ENCODE results near the gene DISP3.
A peak's percentile ranks its signal among the peaks of the same experiment; 100 is the strongest.

Gene DISP3

DNA sequence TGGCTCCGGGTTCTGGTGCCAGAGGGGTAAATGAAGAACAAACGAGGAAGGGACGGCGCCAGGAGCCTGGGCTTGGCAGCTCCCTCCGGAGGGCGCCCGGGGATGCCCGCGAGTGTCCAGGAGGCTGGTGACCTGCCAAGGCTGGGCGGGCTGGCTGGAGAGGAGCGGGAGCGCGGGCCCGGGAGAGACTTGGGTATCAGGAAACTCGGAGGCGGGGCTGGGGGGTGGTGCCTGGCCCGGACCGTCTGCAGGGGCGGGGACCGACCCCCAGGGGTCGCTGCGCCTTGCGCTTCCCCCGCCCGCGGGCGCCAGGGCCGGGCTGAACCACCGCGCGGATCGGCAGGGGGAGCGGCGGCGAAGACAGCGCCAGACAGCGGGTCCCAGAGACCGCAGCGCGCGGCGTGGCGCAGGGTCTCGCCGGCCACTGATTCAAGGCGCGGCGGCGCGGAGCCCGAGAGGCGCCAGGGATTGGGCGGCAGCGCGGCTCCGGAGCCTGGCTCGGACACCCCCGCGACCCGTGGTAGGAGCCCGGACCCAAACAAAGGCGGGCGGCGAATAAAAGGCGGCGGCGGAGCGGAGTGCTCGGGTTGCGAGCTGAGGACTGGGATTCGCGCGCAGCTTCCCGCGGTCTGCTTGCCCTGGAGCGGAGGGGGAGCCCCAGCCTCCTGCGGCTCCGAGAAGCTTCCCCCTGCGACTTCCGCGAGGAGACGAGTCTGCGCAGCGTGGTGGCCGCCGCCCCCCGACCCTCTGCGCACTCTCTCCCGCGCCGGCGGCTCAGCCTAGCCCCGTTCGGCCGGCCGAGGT is at the start of gene DISP3:
Gene DISP3 (plus strand): TSS at position 585 of the 804 bp plus-strand sequence. CDS start 21,838 bp downstream, outside the sequence.
- Histone ChIP-seq H3K4me1 (ENCODE audit: control insufficient read depth in 1 of 2, insufficient read depth in 2 of 2, low read length in 2 of 2) (peaks cover 0 to 4% of the 10 kb centered on the region in 2 donors), H3K9ac (ENCODE audit: low read depth in 1 of 2, low read length in 2 of 2) (no peak within 1 kb of the TSS), H3K27ac (ENCODE audit: low read depth, low read length) (no peak within 1 kb of the TSS), H3K9me3 (ENCODE audit: control insufficient read depth in 1 of 2, low read length in 2 of 2) (no peaks in the 10 kb centered on the region), H3K36me3 (ENCODE audit: control insufficient read depth in 1 of 2, insufficient read depth in 2 of 2, low read length in 2 of 2) (no peaks in the 10 kb centered on the region), H3K4me3 (ENCODE audit: low read depth in 1 of 2, low read length in 2 of 2) (peak within 1 kb of the TSS; percentile 43 to 59), H3K27me3 (ENCODE audit: control insufficient read depth in 1 of 2, insufficient read depth in 2 of 2, low read length in 2 of 2) (peaks cover 27 to 40% of the 10 kb centered on the region in 2 donors)

DNA sequence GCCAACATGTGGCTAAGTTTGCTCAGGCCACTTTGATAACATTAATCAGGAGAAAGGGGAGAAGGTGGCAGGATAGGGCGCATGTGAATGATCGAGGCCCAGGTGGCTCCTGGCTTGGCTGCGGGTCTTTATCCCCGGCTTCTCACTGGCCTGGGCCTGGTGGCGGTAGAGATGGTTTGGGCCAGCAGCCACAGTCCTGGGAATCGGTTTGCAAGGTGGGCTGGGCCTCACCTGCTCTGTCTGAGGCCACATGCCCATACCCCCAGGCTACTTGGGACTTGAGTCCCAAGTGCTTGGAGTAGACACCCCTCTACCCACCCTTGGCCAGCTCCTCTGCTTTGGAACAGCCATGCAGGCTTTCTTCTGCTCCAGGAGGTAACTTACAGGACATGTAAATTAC is 49.7 kb upstream of the DISP3 start:
- H3K9ac ChIP-seq (ENCODE audit: low read depth in 1 of 2, low read length in 2 of 2) = no peak overlapping the region
- H3K36me3 ChIP-seq (ENCODE audit: control insufficient read depth in 1 of 2, insufficient read depth in 2 of 2, low read length in 2 of 2) = no peaks in the 10 kb centered on the region
- H3K4me1 ChIP-seq (ENCODE audit: control insufficient read depth in 1 of 2, insufficient read depth in 2 of 2, low read length in 2 of 2) = no peaks in the 10 kb centered on the region
- no peaks in the 10 kb centered on the region for H3K9me3 ChIP-seq (ENCODE audit: control insufficient read depth in 1 of 2, low read length in 2 of 2)
- H3K27ac ChIP-seq (ENCODE audit: low read depth, low read length) = no peak overlapping the region
- H3K4me3 ChIP-seq (ENCODE audit: low read depth in 1 of 2, low read length in 2 of 2) = no peak overlapping the region
- H3K27me3 ChIP-seq (ENCODE audit: control insufficient read depth in 1 of 2, insufficient read depth in 2 of 2, low read length in 2 of 2) = no peaks in the 10 kb centered on the region

DNA sequence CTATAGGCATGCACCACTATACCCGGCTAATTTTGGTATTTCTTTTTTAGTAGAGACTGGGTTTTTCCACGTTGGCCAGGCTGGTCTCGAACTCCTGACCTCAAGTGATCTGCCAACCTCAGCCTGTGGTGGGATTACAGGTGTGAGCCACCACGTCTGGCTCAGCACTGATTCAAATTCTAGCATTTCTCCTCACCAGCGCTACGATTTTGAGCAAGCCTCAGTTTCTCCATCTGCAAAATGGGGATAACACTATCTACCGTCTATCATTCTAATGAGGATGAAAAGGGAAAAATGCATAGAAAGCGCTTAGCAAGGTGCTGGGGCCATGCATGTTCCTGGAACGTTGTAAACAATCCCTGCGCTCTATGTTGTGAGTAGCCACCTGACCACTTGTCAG is 49.0 kb upstream of the DISP3 start:
- Histone ChIP-seq H3K4me3 (ENCODE audit: low read depth in 1 of 2, low read length in 2 of 2) (no peak overlapping the region), H3K36me3 (ENCODE audit: control insufficient read depth in 1 of 2, insufficient read depth in 2 of 2, low read length in 2 of 2) (no peaks in the 10 kb centered on the region), H3K4me1 (ENCODE audit: control insufficient read depth in 1 of 2, insufficient read depth in 2 of 2, low read length in 2 of 2) (no peaks in the 10 kb centered on the region), H3K9ac (ENCODE audit: low read depth in 1 of 2, low read length in 2 of 2) (no peak overlapping the region), H3K27ac (ENCODE audit: low read depth, low read length) (no peak overlapping the region), H3K27me3 (ENCODE audit: control insufficient read depth in 1 of 2, insufficient read depth in 2 of 2, low read length in 2 of 2) (no peaks in the 10 kb centered on the region), H3K9me3 (ENCODE audit: control insufficient read depth in 1 of 2, low read length in 2 of 2) (no peaks in the 10 kb centered on the region)

DNA sequence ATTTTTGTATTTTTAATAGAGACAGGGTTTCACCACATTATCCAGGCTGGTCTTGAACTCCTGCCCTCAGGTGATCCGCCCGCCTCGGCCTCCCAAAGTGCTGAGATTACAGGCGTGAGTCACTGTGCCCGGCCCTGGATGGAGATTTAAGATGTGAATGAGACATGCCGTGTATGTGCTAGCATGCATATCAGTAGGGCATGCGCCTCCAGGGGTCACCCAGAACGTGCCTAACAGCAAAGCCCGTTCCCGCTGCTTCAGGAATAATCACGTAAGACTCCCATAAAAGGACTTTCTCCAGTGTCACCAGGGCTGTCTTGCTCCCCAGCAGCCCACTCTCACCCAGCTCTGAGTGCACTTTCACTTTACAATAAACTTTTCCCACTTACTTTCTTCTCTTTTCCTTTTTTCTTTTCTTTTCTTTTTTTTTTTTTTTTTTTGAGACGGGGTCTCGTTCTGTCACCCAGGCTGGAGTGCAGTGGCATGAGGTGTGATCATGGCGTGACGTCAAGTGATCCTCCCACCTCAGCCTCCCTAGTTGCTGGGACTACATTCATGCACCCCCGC is 46.9 kb upstream of the DISP3 start:
- Histone ChIP-seq H3K36me3 (ENCODE audit: control insufficient read depth in 1 of 2, insufficient read depth in 2 of 2, low read length in 2 of 2) (no peaks in the 10 kb centered on the region), H3K27ac (ENCODE audit: low read depth, low read length) (no peak overlapping the region), H3K4me1 (ENCODE audit: control insufficient read depth in 1 of 2, insufficient read depth in 2 of 2, low read length in 2 of 2) (no peaks in the 10 kb centered on the region), H3K27me3 (ENCODE audit: control insufficient read depth in 1 of 2, insufficient read depth in 2 of 2, low read length in 2 of 2) (no peaks in the 10 kb centered on the region), H3K4me3 (ENCODE audit: low read depth in 1 of 2, low read length in 2 of 2) (no peak overlapping the region), H3K9ac (ENCODE audit: low read depth in 1 of 2, low read length in 2 of 2) (no peak overlapping the region), H3K9me3 (ENCODE audit: control insufficient read depth in 1 of 2, low read length in 2 of 2) (no peaks in the 10 kb centered on the region)

GRCh38 chr1:11432526-11432925 is 46.4 kb upstream of the DISP3 start:
- H3K27ac ChIP-seq (ENCODE audit: low read depth, low read length) = no peak overlapping the region
- H3K4me1 ChIP-seq (ENCODE audit: control insufficient read depth in 1 of 2, insufficient read depth in 2 of 2, low read length in 2 of 2) = no peaks in the 10 kb centered on the region
- no peak overlapping the region for H3K9ac ChIP-seq (ENCODE audit: low read depth in 1 of 2, low read length in 2 of 2)
- no peaks in the 10 kb centered on the region for H3K27me3 ChIP-seq (ENCODE audit: control insufficient read depth in 1 of 2, insufficient read depth in 2 of 2, low read length in 2 of 2)
- H3K4me3 ChIP-seq (ENCODE audit: low read depth in 1 of 2, low read length in 2 of 2) = no peak overlapping the region
- H3K9me3 ChIP-seq (ENCODE audit: control insufficient read depth in 1 of 2, low read length in 2 of 2) = no peaks in the 10 kb centered on the region
- no peaks in the 10 kb centered on the region for H3K36me3 ChIP-seq (ENCODE audit: control insufficient read depth in 1 of 2, insufficient read depth in 2 of 2, low read length in 2 of 2)

- no peak overlapping the region for H3K4me3 ChIP-seq (ENCODE audit: low read depth in 1 of 2, low read length in 2 of 2)
- H3K9ac ChIP-seq (ENCODE audit: low read depth in 1 of 2, low read length in 2 of 2) = no peak overlapping the region
- H3K27me3 ChIP-seq (ENCODE audit: control insufficient read depth in 1 of 2, insufficient read depth in 2 of 2, low read length in 2 of 2) = peaks cover 0 to 1% of the 10 kb centered on the region in 2 donors
- H3K27ac ChIP-seq (ENCODE audit: low read depth, low read length) = no peak overlapping the region
- H3K4me1 ChIP-seq (ENCODE audit: control insufficient read depth in 1 of 2, insufficient read depth in 2 of 2, low read length in 2 of 2) = no peaks in the 10 kb centered on the region
- H3K36me3 ChIP-seq (ENCODE audit: control insufficient read depth in 1 of 2, insufficient read depth in 2 of 2, low read length in 2 of 2) = no peaks in the 10 kb centered on the region
- no peaks in the 10 kb centered on the region for H3K9me3 ChIP-seq (ENCODE audit: control insufficient read depth in 1 of 2, low read length in 2 of 2)
These were observed 44.5 kb upstream of the DISP3 start for GRCh38 chr1:11434501-11434900.

GRCh38 chr1:11434926-11435325 is 44.0 kb upstream of the DISP3 start:
- Histone ChIP-seq H3K27ac (ENCODE audit: low read depth, low read length) (no peak overlapping the region), H3K9me3 (ENCODE audit: control insufficient read depth in 1 of 2, low read length in 2 of 2) (no peaks in the 10 kb centered on the region), H3K4me1 (ENCODE audit: control insufficient read depth in 1 of 2, insufficient read depth in 2 of 2, low read length in 2 of 2) (no peaks in the 10 kb centered on the region), H3K9ac (ENCODE audit: low read depth in 1 of 2, low read length in 2 of 2) (no peak overlapping the region), H3K36me3 (ENCODE audit: control insufficient read depth in 1 of 2, insufficient read depth in 2 of 2, low read length in 2 of 2) (no peaks in the 10 kb centered on the region), H3K4me3 (ENCODE audit: low read depth in 1 of 2, low read length in 2 of 2) (no peak overlapping the region), H3K27me3 (ENCODE audit: control insufficient read depth in 1 of 2, insufficient read depth in 2 of 2, low read length in 2 of 2) (peaks cover 0 to 4% of the 10 kb centered on the region in 2 donors)

- H3K27me3 ChIP-seq (ENCODE audit: control insufficient read depth in 1 of 2, insufficient read depth in 2 of 2, low read length in 2 of 2) = peaks cover 0 to 16% of the 10 kb centered on the region in 2 donors
- H3K36me3 ChIP-seq (ENCODE audit: control insufficient read depth in 1 of 2, insufficient read depth in 2 of 2, low read length in 2 of 2) = no peaks in the 10 kb centered on the region
- H3K9ac ChIP-seq (ENCODE audit: low read depth in 1 of 2, low read length in 2 of 2) = no peak overlapping the region
- H3K4me1 ChIP-seq (ENCODE audit: control insufficient read depth in 1 of 2, insufficient read depth in 2 of 2, low read length in 2 of 2) = no peaks in the 10 kb centered on the region
- H3K4me3 ChIP-seq (ENCODE audit: low read depth in 1 of 2, low read length in 2 of 2) = no peak overlapping the region
- no peaks in the 10 kb centered on the region for H3K9me3 ChIP-seq (ENCODE audit: control insufficient read depth in 1 of 2, low read length in 2 of 2)
- no peak overlapping the region for H3K27ac ChIP-seq (ENCODE audit: low read depth, low read length)
These were observed 40.0 kb upstream of the DISP3 start for GRCh38 chr1:11438996-11439395.

DNA sequence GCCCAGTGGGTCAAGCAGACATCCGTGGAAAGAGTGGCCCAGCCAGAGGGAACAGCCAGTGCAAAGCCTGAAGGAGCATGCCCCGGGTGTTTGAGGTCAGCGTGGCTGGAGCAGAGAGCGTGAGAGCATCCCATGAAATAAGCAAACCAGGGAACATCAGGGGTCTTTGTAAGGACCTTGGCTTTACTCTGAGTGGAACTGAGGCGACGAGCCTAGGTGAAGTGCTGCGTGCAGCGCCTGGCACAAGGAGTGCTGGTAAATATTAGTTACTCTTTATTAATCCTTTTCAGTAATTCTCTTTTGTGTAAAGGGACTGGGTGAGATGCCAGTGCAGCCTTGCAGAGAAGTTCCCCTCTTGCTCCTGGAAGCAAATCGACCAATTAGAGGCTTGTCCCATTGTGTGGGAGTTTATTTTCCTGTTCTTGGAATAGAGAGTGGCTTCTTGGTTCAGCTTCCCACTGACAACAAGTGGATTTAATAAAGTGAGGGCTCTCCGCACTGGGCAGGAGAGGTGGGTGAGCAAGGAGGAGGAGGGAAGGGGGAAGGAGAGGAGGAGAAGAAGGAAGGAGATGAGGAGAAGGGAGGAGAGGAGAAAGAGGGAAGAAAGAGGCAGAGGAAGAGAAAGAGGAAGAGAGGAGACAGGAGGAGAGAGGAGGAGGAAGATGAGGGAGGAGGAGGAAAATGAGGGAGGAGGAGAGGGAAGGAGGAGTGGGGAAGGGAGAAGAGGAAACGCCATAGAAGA is 37.6 kb upstream of the DISP3 start:
- no peaks in the 10 kb centered on the region for H3K9me3 ChIP-seq (ENCODE audit: control insufficient read depth in 1 of 2, low read length in 2 of 2)
- no peak overlapping the region for H3K9ac ChIP-seq (ENCODE audit: low read depth in 1 of 2, low read length in 2 of 2)
- H3K4me3 ChIP-seq (ENCODE audit: low read depth in 1 of 2, low read length in 2 of 2) = no peak overlapping the region
- no peak overlapping the region for H3K27ac ChIP-seq (ENCODE audit: low read depth, low read length)
- no peaks in the 10 kb centered on the region for H3K36me3 ChIP-seq (ENCODE audit: control insufficient read depth in 1 of 2, insufficient read depth in 2 of 2, low read length in 2 of 2)
- H3K4me1 ChIP-seq (ENCODE audit: control insufficient read depth in 1 of 2, insufficient read depth in 2 of 2, low read length in 2 of 2) = no peaks in the 10 kb centered on the region
- peaks cover 8 to 24% of the 10 kb centered on the region in 2 donors for H3K27me3 ChIP-seq (ENCODE audit: control insufficient read depth in 1 of 2, insufficient read depth in 2 of 2, low read length in 2 of 2)

DNA sequence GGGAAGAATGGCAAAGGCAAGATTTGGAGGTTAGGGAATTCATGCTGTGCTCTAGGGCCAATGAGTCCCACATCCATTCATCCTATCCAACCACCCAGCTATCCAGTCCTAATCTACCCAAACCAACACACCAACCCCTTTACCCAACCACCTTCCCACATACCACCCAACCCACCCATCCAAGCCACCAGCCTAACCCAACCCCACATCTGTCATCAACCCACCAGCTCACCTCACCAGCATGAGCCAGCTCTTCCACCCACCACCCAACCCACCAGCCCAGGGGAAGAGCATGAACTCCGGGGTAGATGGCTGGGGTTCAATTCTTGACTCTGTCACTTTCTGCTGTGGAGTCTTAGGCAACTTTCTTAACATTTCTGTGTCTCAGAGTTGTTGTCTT is 35.9 kb upstream of the DISP3 start:
- H3K36me3 ChIP-seq (ENCODE audit: control insufficient read depth in 1 of 2, insufficient read depth in 2 of 2, low read length in 2 of 2) = no peaks in the 10 kb centered on the region
- H3K9me3 ChIP-seq (ENCODE audit: control insufficient read depth in 1 of 2, low read length in 2 of 2) = no peaks in the 10 kb centered on the region
- no peak overlapping the region for H3K27ac ChIP-seq (ENCODE audit: low read depth, low read length)
- H3K4me1 ChIP-seq (ENCODE audit: control insufficient read depth in 1 of 2, insufficient read depth in 2 of 2, low read length in 2 of 2) = no peaks in the 10 kb centered on the region
- H3K4me3 ChIP-seq (ENCODE audit: low read depth in 1 of 2, low read length in 2 of 2) = no peak overlapping the region
- H3K9ac ChIP-seq (ENCODE audit: low read depth in 1 of 2, low read length in 2 of 2) = no peak overlapping the region
- H3K27me3 ChIP-seq (ENCODE audit: control insufficient read depth in 1 of 2, insufficient read depth in 2 of 2, low read length in 2 of 2) = peaks cover 8 to 24% of the 10 kb centered on the region in 2 donors
